Kidney epithelial cell (primary cell): Measurements from ENCODE around the gene GPR152. TPM values are rescaled to one million over a fixed set of nuclear protein-coding genes. Genes with fewer than 3 reads are reported as not detected.

Source experiments
- DNase-seq: peaks from one replicate; pipeline ENCODE4 v3.0.0-alpha.2; 2010; ENCODE audit warnings: low read depth
- H3K27me3 ChIP-seq: 2 replicates; pipeline ENCODE4 v1.6.0; 2011; ENCODE audit warnings: low read length; ENCODE audit not compliant: control insufficient read depth, insufficient read depth
- H3K36me3 ChIP-seq: 2 replicates; pipeline ENCODE4 v1.5.1; 2011; ENCODE audit warnings: low read length; ENCODE audit not compliant: control insufficient read depth, insufficient read depth
- H3K4me3 ChIP-seq: 2 replicates; pipeline ENCODE4 v1.5.1; 2011; ENCODE audit warnings: low read depth, mild to moderate bottlenecking, control low read depth, low read length
- CTCF ChIP-seq: IDR thresholded peaks from 2 replicates; pipeline ENCODE4 v1.5.1; 2011; ENCODE audit warnings: mild to moderate bottlenecking, moderate library complexity, low read length, control low read depth, inconsistent platforms; ENCODE audit not compliant: insufficient read depth, poor library complexity, severe bottlenecking
- total RNA-seq: library from RNA; depleted of rRNA; stranded (reverse); fragments of >200 nt; gene quantifications from 2 replicates; pipeline ENCODE4 v1.2.3, GENCODE V29; 2015

GPR152 gene
- total RNA-seq, 1 donor from 2014 or later, result not detected

DNA sequence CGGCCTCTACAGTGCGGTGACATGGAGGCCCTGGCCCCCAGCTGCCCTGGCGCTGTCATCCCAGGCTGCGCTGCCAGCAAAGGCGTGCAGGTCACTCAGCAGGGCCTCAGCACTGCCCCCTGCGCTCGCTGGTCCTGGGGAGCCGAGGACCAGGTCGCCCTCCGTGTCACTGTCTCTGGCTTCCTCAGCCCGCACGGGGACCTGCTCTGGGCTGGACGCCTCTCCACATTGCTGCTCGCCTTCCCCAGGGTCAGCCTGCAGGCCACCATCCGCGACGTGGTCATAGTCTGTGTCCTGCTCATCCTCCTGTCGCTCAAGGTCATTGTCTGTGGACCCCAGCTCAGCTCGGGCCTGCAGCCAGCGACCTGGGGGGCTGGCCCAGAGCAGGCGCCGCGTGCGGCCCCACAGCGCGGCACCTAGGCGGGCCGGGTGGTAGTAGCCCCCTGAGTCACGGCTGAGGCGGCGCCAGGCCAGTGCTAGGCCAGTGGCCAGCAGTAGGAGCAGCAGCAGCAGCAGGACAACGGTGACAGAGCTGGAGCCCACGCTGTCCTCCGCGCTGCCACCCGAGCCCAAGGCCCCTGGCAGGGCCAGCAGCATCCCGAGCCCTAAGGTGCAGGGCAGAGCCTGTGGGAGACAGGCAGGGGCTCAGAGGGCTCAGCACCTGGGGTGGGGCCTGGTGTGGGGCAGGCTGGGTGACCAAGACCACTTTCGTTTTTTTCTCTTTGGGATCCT, 16.6 kb downstream of the GPR152 start:
- no peak for TF ChIP-seq CTCF
- DNase-seq, result no peak
- H3K4me3 ChIP-seq, result no peak overlapping the region
- H3K36me3 ChIP-seq, result peaks cover 4% of the 10 kb centered on the region
- H3K27me3 ChIP-seq, result no peaks in the 10 kb centered on the region

DNA sequence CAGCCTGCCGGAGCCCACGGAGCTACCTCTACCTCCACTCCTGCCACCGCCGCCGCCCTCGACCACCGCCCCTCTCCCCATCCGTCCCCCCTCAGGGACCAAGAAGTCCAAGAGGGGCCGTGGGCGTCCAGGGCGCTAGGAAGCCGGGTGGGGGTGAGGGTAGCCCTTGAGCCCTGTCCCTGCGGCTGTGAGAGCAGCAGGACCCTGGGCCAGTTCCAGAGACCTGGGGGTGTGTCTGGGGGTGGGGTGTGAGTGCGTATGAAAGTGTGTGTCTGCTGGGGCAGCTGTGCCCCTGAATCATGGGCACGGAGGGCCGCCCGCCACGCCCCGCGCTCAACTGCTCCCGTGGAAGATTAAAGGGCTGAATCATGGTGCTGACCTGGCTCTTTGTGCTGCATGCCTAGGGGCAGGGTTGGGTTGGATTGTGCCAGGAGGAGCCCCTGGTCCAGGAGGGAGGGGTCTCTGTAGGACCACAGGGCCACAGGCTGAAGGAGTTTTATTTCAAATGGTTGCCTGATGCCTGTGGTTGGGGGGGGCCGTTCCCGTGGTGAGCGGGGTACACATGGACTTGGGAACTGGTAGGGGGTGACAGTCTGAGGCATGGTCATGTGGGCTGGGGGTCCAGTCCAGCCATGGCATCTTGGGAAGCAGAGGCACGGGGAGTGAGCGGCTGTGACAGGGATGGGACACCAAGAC, 17.4 kb downstream of the GPR152 start:
- Histone ChIP-seq H3K4me3 (no peak overlapping the region), H3K27me3 (no peaks in the 10 kb centered on the region), H3K36me3 (peaks cover 4% of the 10 kb centered on the region)
- no peak for DNase-seq
- no peak for TF ChIP-seq CTCF

DNA sequence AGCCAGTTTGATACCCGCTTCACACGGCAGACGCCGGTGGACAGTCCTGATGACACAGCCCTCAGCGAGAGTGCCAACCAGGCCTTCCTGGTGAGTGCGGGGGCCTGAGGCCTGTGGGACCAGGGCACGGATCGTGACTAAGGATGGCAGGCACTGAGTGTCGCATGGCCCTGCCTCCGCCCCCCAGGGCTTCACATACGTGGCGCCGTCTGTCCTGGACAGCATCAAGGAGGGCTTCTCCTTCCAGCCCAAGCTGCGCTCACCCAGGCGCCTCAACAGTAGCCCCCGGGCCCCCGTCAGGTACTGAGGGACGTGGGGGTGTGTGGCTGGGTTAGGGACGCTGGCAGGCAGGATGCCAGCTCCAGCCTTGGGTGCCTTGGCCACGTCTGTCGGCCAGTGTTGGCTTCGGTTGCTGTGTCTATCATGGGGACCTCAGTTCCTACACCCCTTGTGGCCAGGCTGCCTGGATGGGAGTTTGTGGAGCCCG, 18.1 kb downstream of the GPR152 start:
- no peak for TF ChIP-seq CTCF
- H3K27me3 ChIP-seq, result no peaks in the 10 kb centered on the region
- H3K36me3 ChIP-seq, result peaks cover 4% of the 10 kb centered on the region
- H3K4me3 ChIP-seq, result no peak overlapping the region
- no peak for DNase-seq

- H3K36me3 ChIP-seq, result peaks cover 2% of the 10 kb centered on the region
- no peak overlapping the region for H3K4me3 ChIP-seq
- no peaks in the 10 kb centered on the region for H3K27me3 ChIP-seq
- DNase-seq, result no peak
- no peak for TF ChIP-seq CTCF
These were observed 18.8 kb downstream of the GPR152 start for GRCh38 chr11:67433536-67434394.

DNA sequence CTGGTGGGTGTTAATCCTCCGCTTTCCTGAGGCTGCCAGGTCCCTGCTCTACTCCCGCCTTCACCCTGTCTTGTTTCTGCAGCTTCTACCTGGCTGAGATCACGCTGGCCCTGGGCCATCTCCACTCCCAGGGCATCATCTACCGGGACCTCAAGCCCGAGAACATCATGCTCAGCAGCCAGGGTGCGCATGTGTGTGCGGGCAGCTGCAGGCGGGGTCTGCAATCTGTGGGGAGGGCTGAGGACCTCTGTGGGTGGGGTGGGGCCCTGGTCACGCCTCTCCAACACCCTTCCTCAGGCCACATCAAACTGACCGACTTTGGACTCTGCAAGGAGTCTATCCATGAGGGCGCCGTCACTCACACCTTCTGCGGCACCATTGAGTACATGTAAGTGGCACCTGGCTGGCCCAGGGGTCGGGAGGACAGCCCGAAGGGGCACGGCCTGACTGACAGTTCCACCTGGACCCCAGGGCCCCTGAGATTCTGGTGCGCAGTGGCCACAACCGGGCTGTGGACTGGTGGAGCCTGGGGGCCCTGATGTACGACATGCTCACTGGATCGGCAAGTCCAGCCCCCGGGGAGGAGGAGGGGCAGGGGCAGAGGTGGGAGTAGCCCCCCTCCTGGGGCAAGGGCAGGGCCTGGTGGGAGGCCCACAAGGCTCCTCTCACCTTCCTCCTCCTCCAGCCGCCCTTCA, 19.7 kb downstream of the GPR152 start:
- DNase-seq, result no peak
- no peaks in the 10 kb centered on the region for H3K27me3 ChIP-seq
- no peak for TF ChIP-seq CTCF
- peaks cover 2% of the 10 kb centered on the region for H3K36me3 ChIP-seq
- no peak overlapping the region for H3K4me3 ChIP-seq
